Mucosa of descending colon (tissue), 3 donors: ENCODE results near the gene C19orf25. TPM values are rescaled to one million over a fixed set of nuclear protein-coding genes. Genes with fewer than 3 reads are reported as not detected.

Source experiments
- ATAC-seq: fragments of 200-7000 bp; cut with Tn5 transposase; one replicate; pipeline ENCODE4 v1.9.1; 2020; ENCODE audit warnings: mild to moderate bottlenecking, moderate library complexity
- DNase-seq, 3 donors: peaks; one replicate each; pipeline ENCODE4 v3.0.0-alpha.2; 2020
- H3K36me3 ChIP-seq: fragments of 200-600 bp; one replicate; pipeline ENCODE4 v1.8.0; 2021; ENCODE audit warnings: low read depth, mild to moderate bottlenecking
- H3K4me1 ChIP-seq: fragments of 200-600 bp; one replicate; pipeline ENCODE4 v1.8.0; 2021; ENCODE audit warnings: low read depth, mild to moderate bottlenecking
- H3K4me3 ChIP-seq: fragments of 200-600 bp; one replicate; pipeline ENCODE4 v1.8.0; 2021; ENCODE audit warnings: mild to moderate bottlenecking
- H3K9me3 ChIP-seq: fragments of 200-600 bp; one replicate; pipeline ENCODE4 v1.8.0; 2021; ENCODE audit warnings: mild to moderate bottlenecking
- CTCF ChIP-seq: fragments of 200-600 bp; IDR thresholded peaks from one replicate; pipeline ENCODE4 v1.8.0; 2022; ENCODE audit warnings: antibody characterized with exemption, mild to moderate bottlenecking
- intact Hi-C, 2 donors: fragments of 100-400 bp; cut with DNase I in 1 of 2; cut with micrococcal nuclease in 1 of 2; formaldehyde crosslinking; loops; one replicate each; pipeline versions ENCODE4 v1.11.0 to v1.11.1; 2022; cut with DNase I, micrococcal nuclease
- total RNA-seq, 3 donors: library from RNA; stranded (reverse); fragmentation: NEBNext Ultra II Directional in 2 of 3; extraction: Animal tissue kit (Norgen Biotek cat#: 25700) in 2 of 3; gene quantifications; one replicate each; pipeline versions ENCODE4 v1.2.1 to v1.2.4, GENCODE V29; 2021 to 2023
- donor health status: DM: no; HTN: no; CAD: no; lungs with moderate emphysema.
- donor health status: DM: no; HTN: no; CAD: no.
- donor health status: DM: no; HTN: yes; CAD: no.

C19orf25 gene
- total RNA-seq, 3 donors from 2014 or later: 36.7 to 48.9 (median 38.1) TPM

- ATAC-seq (no peak), DNase-seq (no peak)
- H3K9me3 ChIP-seq: no peaks in the 10 kb centered on the region
- no peak for TF ChIP-seq CTCF
- no peaks in the 10 kb centered on the region for H3K36me3 ChIP-seq
- peaks cover 15% of the 10 kb centered on the region for H3K4me1 ChIP-seq
- intact Hi-C loops: no loop called here
- H3K4me3 ChIP-seq: no peak overlapping the region
Observed at GRCh38 chr19:1461862-1462261, 17.2 kb downstream of the C19orf25 start.

DNA sequence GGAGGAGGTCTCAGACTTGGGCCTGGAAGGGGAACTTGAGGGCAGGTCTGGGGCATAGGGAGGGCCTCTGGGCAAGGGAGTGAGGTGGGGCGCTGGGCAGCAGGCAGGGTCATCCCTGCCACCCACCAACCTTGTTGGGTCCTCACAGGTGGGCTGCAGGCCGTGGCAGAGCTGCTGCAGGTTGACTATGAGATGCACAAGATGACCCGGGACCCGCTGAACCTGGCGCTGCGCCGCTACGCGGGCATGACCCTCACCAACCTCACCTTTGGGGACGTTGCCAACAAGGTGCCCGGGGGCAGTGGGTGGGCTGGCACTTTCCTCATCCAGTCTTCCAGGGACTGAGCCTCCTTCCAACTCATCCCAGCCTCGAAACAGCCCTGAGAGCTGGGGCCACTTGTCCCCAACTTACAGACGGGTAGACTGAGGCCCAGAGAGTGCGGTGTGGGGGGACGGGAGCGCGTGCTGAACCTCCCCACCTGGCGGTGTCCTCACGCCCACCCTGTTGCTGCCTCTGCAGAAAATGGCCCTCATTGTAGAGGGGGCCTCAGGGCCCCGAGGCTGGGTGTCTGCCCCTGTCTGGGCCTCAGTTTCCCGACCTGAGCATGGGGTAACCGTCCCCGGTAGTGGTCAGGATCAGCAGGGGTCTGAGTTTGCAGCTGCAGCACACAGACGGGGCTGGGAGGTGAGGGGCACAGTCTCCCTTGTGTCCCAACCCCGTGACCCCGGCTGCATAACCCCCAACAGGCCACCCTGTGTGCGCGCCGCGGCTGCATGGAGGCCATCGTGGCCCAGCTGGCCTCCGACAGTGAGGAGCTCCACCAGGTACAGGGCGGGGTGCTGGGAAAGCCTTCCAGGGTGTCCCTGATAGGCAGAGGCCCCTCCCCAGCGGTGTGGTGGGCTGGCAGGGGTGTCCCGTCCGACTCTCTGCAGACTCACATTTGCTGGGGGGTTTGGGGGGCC lies 18.7 kb downstream of the C19orf25 start:
- ATAC-seq: no peak
- Histone ChIP-seq H3K4me3 (no peak overlapping the region), H3K36me3 (no peaks in the 10 kb centered on the region), H3K4me1 (peaks cover 16% of the 10 kb centered on the region), H3K9me3 (no peaks in the 10 kb centered on the region)
- no peak for DNase-seq
- intact Hi-C loops: no loop called here
- no peak for TF ChIP-seq CTCF

DNA sequence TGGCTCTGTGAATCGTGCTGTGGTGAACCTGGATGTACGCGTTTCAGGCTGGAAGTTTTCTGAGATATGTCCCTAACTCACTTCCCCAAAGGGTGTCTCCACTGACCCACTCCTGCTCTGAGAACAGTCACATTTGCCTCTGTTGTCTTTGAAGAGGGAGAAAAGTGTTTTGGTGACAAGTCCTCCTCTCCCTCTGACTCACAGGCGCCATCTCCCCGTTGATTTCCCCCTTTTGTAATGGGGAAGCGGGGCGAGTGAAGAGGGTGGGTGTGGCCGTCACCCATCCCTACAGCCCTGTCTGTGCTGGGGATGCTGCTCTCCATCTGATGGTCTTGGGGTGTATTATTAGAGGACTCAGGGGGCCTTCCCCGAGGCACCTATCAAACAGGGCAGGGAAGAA lies 19.5 kb downstream of the C19orf25 start:
- intact Hi-C loops: no loop called here

DNA sequence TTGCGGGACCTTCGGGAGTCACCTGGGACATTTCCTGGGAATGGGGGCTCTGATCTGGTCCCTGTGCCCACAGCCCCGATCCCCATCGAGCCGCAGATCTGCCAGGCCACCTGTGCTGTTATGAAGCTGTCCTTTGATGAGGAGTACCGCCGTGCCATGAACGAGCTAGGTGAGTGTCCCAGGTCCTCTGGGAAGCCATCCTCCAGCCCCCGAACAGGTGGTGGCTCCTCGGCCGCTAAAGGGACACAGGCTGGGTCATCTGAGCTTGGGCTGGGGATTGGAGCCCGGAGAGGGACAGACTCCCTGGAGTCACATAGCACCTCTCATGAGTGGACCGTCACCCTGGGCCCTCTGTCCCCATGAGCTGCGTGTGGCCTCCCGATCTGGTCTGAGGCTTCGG lies 21.1 kb downstream of the C19orf25 start:
- DNase-seq (no peak), ATAC-seq (no peak)
- Histone ChIP-seq H3K4me1 (peaks cover 21% of the 10 kb centered on the region), H3K36me3 (no peaks in the 10 kb centered on the region), H3K9me3 (no peaks in the 10 kb centered on the region), H3K4me3 (no peak overlapping the region)
- intact Hi-C loops: no loop called here
- TF ChIP-seq CTCF: no peak

More for the DNA sequence above, 19.5 kb downstream of the C19orf25 start:
- H3K36me3 ChIP-seq: no peaks in the 10 kb centered on the region
- ATAC-seq: no peak
- no peak overlapping the region for H3K4me3 ChIP-seq
- TF ChIP-seq CTCF: no peak
- no peak for DNase-seq
- no peaks in the 10 kb centered on the region for H3K9me3 ChIP-seq
- H3K4me1 ChIP-seq: peaks cover 18% of the 10 kb centered on the region

DNA sequence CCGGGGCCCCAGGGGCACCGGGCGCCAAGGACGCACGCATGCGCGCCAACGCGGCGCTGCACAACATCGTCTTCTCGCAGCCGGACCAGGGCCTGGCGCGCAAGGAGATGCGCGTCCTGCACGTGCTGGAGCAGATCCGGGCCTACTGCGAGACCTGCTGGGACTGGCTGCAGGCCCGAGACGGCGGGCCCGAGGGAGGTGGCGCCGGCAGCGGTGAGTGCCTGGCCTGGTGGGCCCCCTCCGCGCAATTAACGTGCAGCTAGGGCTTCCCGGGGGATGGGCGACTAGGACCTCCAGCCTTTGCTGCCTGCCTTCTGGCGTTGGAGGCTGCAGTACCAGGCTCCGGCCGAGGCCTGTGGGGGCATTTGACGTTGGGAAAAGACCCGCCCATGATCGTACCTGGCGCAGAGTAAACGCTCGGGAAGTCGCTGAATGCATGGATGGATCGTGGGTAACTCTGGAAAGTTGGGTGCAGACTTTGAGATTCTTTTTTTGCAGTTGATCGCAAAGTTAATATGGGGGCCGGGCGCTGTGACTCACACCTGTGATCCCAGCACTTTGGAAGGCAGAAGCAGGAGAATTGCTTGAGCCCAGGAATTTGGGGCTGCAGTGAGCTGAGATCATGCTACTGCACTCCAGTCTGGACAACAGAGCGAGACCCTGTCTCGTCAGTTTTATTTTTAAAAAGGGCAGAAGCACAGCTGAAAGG lies 21.8 kb downstream of the C19orf25 start:
- DNase-seq (no peak), ATAC-seq (no peak)
- no peak for TF ChIP-seq CTCF
- Histone ChIP-seq H3K4me3 (no peak overlapping the region), H3K4me1 (peaks cover 21% of the 10 kb centered on the region), H3K36me3 (no peaks in the 10 kb centered on the region), H3K9me3 (no peaks in the 10 kb centered on the region)
- intact Hi-C loops: no loop called here
